ES-I3 (cell line): ENCODE measurements around the gene PDXDC1.
"Not testable (repeated sequence)": the region's sequence is repeated elsewhere in the genome, so short reads cannot be mapped to it uniquely, and the experiment has no call there.

Experiments used
- H3K36me3 ChIP-seq: 2 replicates; pipeline ENCODE4 v1.6.1; 2013; ENCODE audit warnings: mild to moderate bottlenecking, low read length, control low read depth, moderate library complexity; ENCODE audit not compliant: insufficient read depth
- H3K4me1 ChIP-seq: 2 replicates; pipeline ENCODE4 v1.6.1; 2013; ENCODE audit warnings: mild to moderate bottlenecking, control low read depth, low read length; ENCODE audit not compliant: insufficient read depth
- H3K9ac ChIP-seq: 2 replicates; pipeline ENCODE4 v1.6.1; 2013; ENCODE audit warnings: low read depth, mild to moderate bottlenecking, low read length, moderate library complexity
- H3K9me3 ChIP-seq: 2 replicates; pipeline ENCODE4 v1.6.1; 2013; ENCODE audit warnings: mild to moderate bottlenecking, low read length, moderate library complexity; ENCODE audit not compliant: control insufficient read depth, insufficient read depth

PDXDC1 gene

GRCh38 chr16:15021429-15021828, 46.6 kb downstream of the PDXDC1 start:
- H3K4me1 ChIP-seq, H3K9me3 ChIP-seq, H3K9ac ChIP-seq, H3K36me3 ChIP-seq: not testable (repeated sequence)

GRCh38 chr16:15022194-15022593, 47.4 kb downstream of the PDXDC1 start:
- not testable (repeated sequence) for H3K9ac ChIP-seq, H3K9me3 ChIP-seq, H3K4me1 ChIP-seq, H3K36me3 ChIP-seq

DNA sequence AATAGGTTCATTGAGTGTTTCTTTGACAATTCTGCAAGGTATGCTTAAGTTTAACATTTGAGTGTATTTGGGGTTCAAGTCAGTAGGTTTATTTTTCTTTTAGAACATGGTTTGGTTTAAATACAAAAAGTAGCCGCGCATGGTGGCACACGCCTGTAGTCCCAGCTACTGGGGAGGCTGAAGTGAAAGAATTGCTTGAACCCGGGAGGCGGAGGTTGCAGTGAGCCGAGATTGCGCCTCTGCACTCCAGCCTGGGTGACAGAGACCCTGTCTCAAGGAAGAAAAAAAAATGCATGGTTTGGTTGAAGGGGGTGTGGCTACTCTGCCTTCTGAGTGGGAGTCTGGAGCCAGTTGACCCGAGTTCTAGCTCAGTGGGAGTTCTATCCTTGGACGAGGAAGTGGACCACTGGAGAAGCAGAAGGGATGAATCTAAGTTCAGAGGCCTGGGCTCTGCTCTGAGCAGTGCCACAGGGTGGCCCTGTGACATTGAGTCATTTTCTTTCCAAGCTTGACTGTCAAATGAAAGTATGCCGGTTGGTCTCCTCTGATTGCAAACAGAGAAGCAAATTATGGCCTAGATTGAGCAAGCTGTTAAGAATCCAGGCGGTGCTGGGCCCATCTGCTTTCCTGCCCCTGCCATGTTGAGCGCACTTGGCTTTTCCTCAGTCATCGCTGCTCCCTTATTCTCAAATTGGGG, 48.7 kb downstream of the PDXDC1 start:
- not testable (repeated sequence) for H3K36me3 ChIP-seq, H3K9me3 ChIP-seq, H3K9ac ChIP-seq
- peaks cover 15% of the 10 kb centered on the region for H3K4me1 ChIP-seq

GRCh38 chr16:15024858-15025199, 50.0 kb downstream of the PDXDC1 start:
- H3K9me3 ChIP-seq, H3K36me3 ChIP-seq, H3K9ac ChIP-seq: not testable (repeated sequence)
- peaks cover 15% of the 10 kb centered on the region for H3K4me1 ChIP-seq

- not testable (repeated sequence) for H3K9me3 ChIP-seq, H3K9ac ChIP-seq, H3K36me3 ChIP-seq
- peaks cover 15% of the 10 kb centered on the region for H3K4me1 ChIP-seq
These were observed 50.6 kb downstream of the PDXDC1 start for GRCh38 chr16:15025234-15025951.

- not testable (repeated sequence) for H3K36me3 ChIP-seq, H3K9me3 ChIP-seq, H3K9ac ChIP-seq
- H3K4me1 ChIP-seq, result peaks cover 15% of the 10 kb centered on the region
These were observed 52.2 kb downstream of the PDXDC1 start for GRCh38 chr16:15027051-15027450.

DNA sequence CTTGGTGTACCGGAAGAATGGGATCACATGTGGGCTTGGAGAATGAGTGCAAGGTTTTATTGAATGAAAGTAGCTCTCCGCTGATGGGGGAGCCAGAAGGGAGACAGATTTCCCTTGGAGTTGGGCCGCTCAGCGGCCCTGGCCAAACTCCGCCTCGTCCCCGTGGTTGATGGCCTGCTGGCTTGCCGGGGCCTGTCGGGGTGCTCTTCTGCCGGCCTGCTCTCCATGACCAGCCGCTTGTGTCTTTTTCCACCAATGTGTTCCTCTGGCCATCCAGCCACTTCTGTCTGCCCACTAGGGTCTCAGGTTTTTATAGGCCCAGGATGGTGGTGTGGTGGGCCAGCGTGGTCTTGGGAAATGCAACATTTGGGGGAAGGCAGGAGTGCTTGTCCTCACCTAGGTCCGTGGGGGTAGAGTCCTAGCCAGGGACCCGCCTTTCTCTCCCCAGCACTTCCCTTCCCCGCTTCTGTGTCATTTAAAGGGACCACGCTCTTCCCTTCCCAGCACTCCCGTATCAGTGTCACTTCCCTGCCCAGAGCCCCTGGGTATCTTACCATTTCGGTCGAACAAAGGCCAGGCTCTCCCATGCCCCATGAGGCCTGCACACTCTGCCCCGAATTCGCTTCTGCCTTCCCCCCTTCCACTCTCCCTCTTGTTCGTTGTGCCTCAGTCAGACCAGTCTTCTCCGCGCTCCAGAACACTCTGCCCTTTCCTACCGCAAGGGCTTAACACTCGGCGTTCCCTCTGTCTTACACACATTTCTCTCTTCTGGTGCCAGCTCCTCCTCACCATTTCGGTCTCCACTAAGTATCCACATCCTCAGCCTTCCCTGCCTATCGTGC, 52.9 kb downstream of the PDXDC1 start:
- H3K36me3 ChIP-seq, H3K9me3 ChIP-seq, H3K9ac ChIP-seq: not testable (repeated sequence)
- peaks cover 15% of the 10 kb centered on the region for H3K4me1 ChIP-seq

- H3K36me3 ChIP-seq, result peaks cover 16% of the 10 kb centered on the region
- H3K9ac ChIP-seq, H3K9me3 ChIP-seq: not testable (repeated sequence)
- peaks cover 15% of the 10 kb centered on the region for H3K4me1 ChIP-seq
These were observed 53.5 kb downstream of the PDXDC1 start for GRCh38 chr16:15028345-15028715.

GRCh38 chr16:15028801-15029698, 54.2 kb downstream of the PDXDC1 start:
- Histone ChIP-seq H3K36me3 (peaks cover 23% of the 10 kb centered on the region), H3K4me1 (peaks cover 15% of the 10 kb centered on the region)
- not testable (repeated sequence) for H3K9me3 ChIP-seq, H3K9ac ChIP-seq

GRCh38 chr16:15029749-15030148, 54.9 kb downstream of the PDXDC1 start:
- not testable (repeated sequence) for H3K9ac ChIP-seq, H3K9me3 ChIP-seq
- peaks cover 28% of the 10 kb centered on the region for H3K36me3 ChIP-seq
- peaks cover 15% of the 10 kb centered on the region for H3K4me1 ChIP-seq

DNA sequence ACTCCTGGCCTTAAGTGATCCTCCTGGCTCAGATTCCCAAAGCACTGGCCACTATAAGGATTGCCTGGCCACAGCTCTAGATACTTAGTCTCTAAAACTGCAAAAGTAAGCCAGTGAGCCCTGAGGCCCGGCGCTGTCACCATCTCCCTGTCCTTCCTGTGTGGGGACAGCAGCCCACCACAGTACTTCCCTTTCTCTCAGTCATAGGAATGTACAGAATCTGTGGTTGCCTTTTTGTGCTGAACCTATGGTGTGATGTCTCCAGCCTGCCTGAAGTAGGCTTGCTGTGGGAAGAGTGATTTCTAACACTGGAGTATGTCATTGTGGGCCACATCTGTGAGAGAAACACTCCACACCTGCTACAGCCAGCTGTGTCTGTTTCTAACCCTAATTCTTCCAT, 56.4 kb downstream of the PDXDC1 start:
- H3K9me3 ChIP-seq, result no peaks in the 10 kb centered on the region
- 0 out of 2 replicates have a peak, but pooled peaks cover 7% of the 10 kb centered on the region for H3K4me1 ChIP-seq
- H3K36me3 ChIP-seq, result peaks cover 32% of the 10 kb centered on the region
- H3K9ac ChIP-seq, result no peak overlapping the region

DNA sequence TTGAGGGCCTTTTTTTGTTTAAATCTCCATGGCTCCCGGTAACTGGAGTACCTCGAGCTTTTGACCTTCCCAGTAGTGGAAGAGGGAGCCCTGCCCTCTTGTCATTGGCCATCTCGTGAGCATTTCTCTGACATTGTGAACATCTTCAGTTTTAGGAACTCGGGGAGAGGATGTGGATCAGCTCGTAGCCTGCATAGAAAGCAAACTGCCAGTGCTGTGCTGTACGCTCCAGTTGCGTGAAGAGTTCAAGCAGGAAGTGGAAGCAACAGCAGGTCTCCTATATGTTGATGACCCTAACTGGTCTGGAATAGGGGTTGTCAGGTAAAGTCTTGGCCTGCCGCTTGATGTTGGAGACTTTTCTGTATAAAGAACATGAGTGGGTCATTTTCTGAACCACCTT, 56.8 kb downstream of the PDXDC1 start:
- Histone ChIP-seq H3K4me1 (0 out of 2 replicates have a peak, but pooled peaks cover 7% of the 10 kb centered on the region), H3K36me3 (peaks cover 36% of the 10 kb centered on the region), H3K9me3 (no peaks in the 10 kb centered on the region), H3K9ac (no peak overlapping the region)

GRCh38 chr16:15032547-15033308, 57.9 kb downstream of the PDXDC1 start:
- 0 out of 2 replicates have a peak, but pooled peaks cover 2% of the 10 kb centered on the region for H3K4me1 ChIP-seq
- H3K9me3 ChIP-seq, result no peaks in the 10 kb centered on the region
- no peak overlapping the region for H3K9ac ChIP-seq
- H3K36me3 ChIP-seq, result peaks cover 42% of the 10 kb centered on the region
